Spleen (tissue), 11 donors: ENCODE results near the gene SDS. TPM values are rescaled to one million over a fixed set of nuclear protein-coding genes. Genes with fewer than 3 reads are reported as not detected.

Experiments
- DNase-seq: peaks from one replicate; pipeline ENCODE4 v3.0.0-alpha.2; 2020
- H3K27ac ChIP-seq, 8 donors: fragments of 200-600 bp; sonication (generic) in 7 of 8; 1 replicate in 4 of 8; 2 replicates in 4 of 8; pipeline versions ENCODE4 v1.5.0 to v1.8.0; 2016 to 2021; ENCODE audit warnings: inconsistent platforms in 4 of 8, mild to moderate bottlenecking in 4 of 8, moderate library complexity in 1 of 8
- H3K27me3 ChIP-seq, 7 donors: fragments of 200-600 bp; sonication (generic) in 6 of 7; replicated peaks in 1 of 7; 1 replicate in 4 of 7; 2 replicates in 3 of 7; pipeline versions ENCODE4 v1.5.0 to v1.8.0; 2016 to 2021; ENCODE audit warnings: inconsistent platforms in 3 of 7, mild to moderate bottlenecking in 1 of 7
- H3K36me3 ChIP-seq, 6 donors: fragments of 200-600 bp; sonication (generic) in 5 of 6; 1 replicate in 4 of 6; 2 replicates in 2 of 6; pipeline versions ENCODE4 v1.5.0 to v1.8.0; 2016 to 2021; ENCODE audit warnings: inconsistent platforms in 2 of 6
- H3K4me1 ChIP-seq, 6 donors: fragments of 200-600 bp; sonication (generic) in 5 of 6; 1 replicate in 3 of 6; 2 replicates in 3 of 6; pipeline versions ENCODE4 v1.5.0 to v1.8.0; 2016 to 2021; ENCODE audit warnings: inconsistent platforms in 3 of 6
- H3K4me3 ChIP-seq, 8 donors: fragments of 200-600 bp; sonication (generic) in 7 of 8; 1 replicate in 4 of 8; 2 replicates in 4 of 8; pipeline versions ENCODE4 v1.5.0 to v1.8.0; 2016 to 2021; ENCODE audit warnings: inconsistent platforms in 4 of 8, mild to moderate bottlenecking in 4 of 8, moderate library complexity in 2 of 8
- H3K9me3 ChIP-seq, 8 donors: fragments of 200-600 bp; sonication (generic) in 7 of 8; 1 replicate in 4 of 8; 2 replicates in 4 of 8; pipeline versions ENCODE4 v1.5.0 to v1.8.0; 2016 to 2021; ENCODE audit warnings: inconsistent platforms in 4 of 8
- CTCF ChIP-seq, 11 experiments: fragments of 200-600 bp in 7 of 11; fragments of 450-650 bp in 4 of 11; sonication (generic) in 4 of 11; IDR thresholded peaks in 8 of 11; conservative IDR thresholded peaks in 3 of 11; 1 replicate in 7 of 11; 2 replicates in 4 of 11; pipeline versions ENCODE4 v1.4.0 to v1.8.0; 2016 to 2021; ENCODE audit warnings: antibody characterized with exemption in 11 of 11, inconsistent platforms in 4 of 11, mild to moderate bottlenecking in 1 of 11
- POLR2A ChIP-seq, 3 donors: fragments of 450-650 bp; IDR thresholded peaks; one replicate each; pipeline ENCODE4 v1.5.1; 2017; ENCODE audit warnings: antibody characterized with exemption in 3 of 3, mild to moderate bottlenecking in 1 of 3
- POLR2AphosphoS5 ChIP-seq, 3 donors: sonication (generic); formaldehyde crosslinking; IDR thresholded peaks; one replicate each; pipeline ENCODE4 v1.5.1; 2017; ENCODE audit warnings: antibody characterized with exemption in 3 of 3
- WGBS, 5 donors: extraction: QIAGEN DNeasy Blood & Tissue Kit in 3 of 5; methylation state at CpG; one replicate each; pipeline versions ENCODE4 v1.1.5 to v1.1.7; 2013 to 2018; 5-methylcytosine and 5-hydroxymethylcytosine counted together
- intact Hi-C: fragments of 100-400 bp; cut with DNase I; formaldehyde crosslinking; loops from one replicate; pipeline ENCODE4 v1.15.0; 2023; ENCODE audit warnings: low total_unique reads
- polyA plus RNA-seq, 3 donors: library from polyadenylated mRNA; stranded (reverse); fragments of 200-250 nt; gene quantifications; one replicate each; pipeline ENCODE4 v1.2.1, GENCODE V29; 2013
- total RNA-seq, 7 donors: library from RNA; depleted of rRNA in 3 of 7; stranded (reverse); fragments of >200 nt in 3 of 7; fragmentation: NEBNext Ultra II Directional in 4 of 7; extraction: Animal tissue kit (Norgen Biotek cat#: 25700) in 4 of 7; gene quantifications; one replicate each; pipeline versions ENCODE4 v1.1.0 to v1.2.1, GENCODE V29; 2016 to 2021
- donor health status: healthy with polysubstance abuse.
- donor health status: DM: no; HTN: no; CAD: no; lungs with moderate emphysema.
- donor health status: DM: no; HTN: no; CAD: no.
- donor health status: Bipolar disorder and iron deficiency.
- donor health status: healthy.
- donor health status: DM: no; HTN: no; CAD: no.
- donor health status: DM: yes; HTN: yes; CAD: no.

SDS gene
- total and polyA plus RNA-seq, 10 donors = 0.61 to 3.5 (median 1.2) TPM; not detected in 1

- Histone ChIP-seq H3K27me3 (peaks cover 0 to 55% (median 9%) of the 10 kb centered on the region in 7 donors), H3K27ac (no peak overlapping the region), H3K4me1 (peaks cover 0 to 14% (median 0%) of the 10 kb centered on the region in 6 donors), H3K4me3 (no peak overlapping the region), H3K36me3 (no peaks in the 10 kb centered on the region), H3K9me3 (no peaks in the 10 kb centered on the region)
- 90 to 96% (median 93%) methylated on average over 16 to 23 of the region's 23 CpGs for WGBS, 5 donors
- no peak for DNase-seq
- no peak for TF ChIP-seq POLR2AphosphoS5 (IDR thresholded peaks at IDR 0.05)
- no peak for TF ChIP-seq POLR2A (IDR thresholded peaks at IDR 0.05)
- no peak for TF ChIP-seq CTCF (IDR thresholded peaks at IDR 0.05 in 8 of 11, conservative IDR thresholded peaks at IDR 0.05 in 3 of 11)
- intact Hi-C loops = no loop called here
These were observed 964 bp downstream of the SDS start for GRCh38 chr12:113402586-113403260.

- H3K27ac ChIP-seq = no peak overlapping the region
- H3K27me3 ChIP-seq = peaks cover 0 to 59% (median 9%) of the 10 kb centered on the region in 7 donors
- no peak for DNase-seq
- H3K9me3 ChIP-seq = no peaks in the 10 kb centered on the region
- TF ChIP-seq CTCF (IDR thresholded peaks at IDR 0.05 in 8 of 11, conservative IDR thresholded peaks at IDR 0.05 in 3 of 11) = no peak
- no peak for TF ChIP-seq POLR2AphosphoS5 (IDR thresholded peaks at IDR 0.05)
- TF ChIP-seq POLR2A (IDR thresholded peaks at IDR 0.05) = no peak
- H3K4me3 ChIP-seq = no peak overlapping the region
- H3K36me3 ChIP-seq = no peaks in the 10 kb centered on the region
- 69 to 87% (median 84%) methylated on average over 11 to 13 of the region's 13 CpGs for WGBS, 5 donors
- H3K4me1 ChIP-seq = peaks cover 0 to 14% (median 0%) of the 10 kb centered on the region in 6 donors
- intact Hi-C loops = no loop called here
These were observed 2.4 kb downstream of the SDS start for GRCh38 chr12:113401066-113402000.

GRCh38 chr12:113400362-113400761 is 3.3 kb downstream of the SDS start:
- intact Hi-C loops = no loop called here
- Histone ChIP-seq H3K27me3 (peaks cover 0 to 59% (median 9%) of the 10 kb centered on the region in 7 donors), H3K9me3 (peaks cover 0 to 3% (median 0%) of the 10 kb centered on the region in 8 donors), H3K27ac (no peak overlapping the region), H3K4me1 (peaks cover 0 to 14% (median 0%) of the 10 kb centered on the region in 6 donors), H3K4me3 (no peak overlapping the region), H3K36me3 (no peaks in the 10 kb centered on the region)
- DNase-seq = no peak
- WGBS, 5 donors = 79 to 91% (median 83%) methylated on average over 4 of the region's 4 CpGs
- TF ChIP-seq POLR2AphosphoS5 (IDR thresholded peaks at IDR 0.05) = no peak
- TF ChIP-seq CTCF (IDR thresholded peaks at IDR 0.05 in 8 of 11, conservative IDR thresholded peaks at IDR 0.05 in 3 of 11) = no peak
- TF ChIP-seq POLR2A (IDR thresholded peaks at IDR 0.05) = no peak

GRCh38 chr12:113399490-113399889 is 4.2 kb downstream of the SDS start:
- peaks cover 0 to 13% (median 0%) of the 10 kb centered on the region in 6 donors for H3K4me1 ChIP-seq
- H3K36me3 ChIP-seq = no peaks in the 10 kb centered on the region
- peaks cover 0 to 4% (median 0%) of the 10 kb centered on the region in 8 donors for H3K9me3 ChIP-seq
- no peak overlapping the region for H3K4me3 ChIP-seq
- H3K27me3 ChIP-seq = peaks cover 0 to 59% (median 9%) of the 10 kb centered on the region in 7 donors
- no peak for TF ChIP-seq POLR2A (IDR thresholded peaks at IDR 0.05)
- TF ChIP-seq POLR2AphosphoS5 (IDR thresholded peaks at IDR 0.05) = no peak
- no peak for TF ChIP-seq CTCF (IDR thresholded peaks at IDR 0.05 in 8 of 11, conservative IDR thresholded peaks at IDR 0.05 in 3 of 11)
- intact Hi-C loops = no loop called here
- DNase-seq = no peak
- H3K27ac ChIP-seq = no peak overlapping the region
- WGBS, 5 donors = 82 to 90% (median 89%) methylated on average over 12 of the region's 12 CpGs
